Hair follicular keratinocyte (primary cell): ENCODE data around the gene ADCYAP1R1. TPM values are rescaled to one million over a fixed set of nuclear protein-coding genes. Genes with fewer than 3 reads are reported as not detected.

Source experiments
- total RNA-seq: library from RNA; depleted of rRNA; stranded (reverse); fragments of >200 nt; gene quantifications from 2 replicates; pipeline ENCODE4 v1.2.3, GENCODE V29; 2015

The ADCYAP1R1 gene
- not detected in 2 replicates for total RNA-seq

GRCh38 chr7:31051598-31052486 is at the start of gene ADCYAP1R1:
ADCYAP1R1 (plus strand) TSS chr7:31052308; CDS start chr7:31063265, 10,957 bp downstream.

Other genes starting within 250 kb of the ADCYAP1R1 start
- gene AQP1, start 140.5 kb upstream of the ADCYAP1R1 start, total RNA-seq, result not detected in 2 replicates
- not detected in 2 replicates for gene GHRHR, start 88.4 kb upstream of the ADCYAP1R1 start, total RNA-seq